Measurements from ENCODE around the gene KNDC1. TPM values are rescaled to one million over a fixed set of nuclear protein-coding genes. Genes with fewer than 3 reads are reported as not detected.

The KNDC1 gene
- total RNA-seq, 1 experiment from 2014 or later, result 15.7 TPM

DNA sequence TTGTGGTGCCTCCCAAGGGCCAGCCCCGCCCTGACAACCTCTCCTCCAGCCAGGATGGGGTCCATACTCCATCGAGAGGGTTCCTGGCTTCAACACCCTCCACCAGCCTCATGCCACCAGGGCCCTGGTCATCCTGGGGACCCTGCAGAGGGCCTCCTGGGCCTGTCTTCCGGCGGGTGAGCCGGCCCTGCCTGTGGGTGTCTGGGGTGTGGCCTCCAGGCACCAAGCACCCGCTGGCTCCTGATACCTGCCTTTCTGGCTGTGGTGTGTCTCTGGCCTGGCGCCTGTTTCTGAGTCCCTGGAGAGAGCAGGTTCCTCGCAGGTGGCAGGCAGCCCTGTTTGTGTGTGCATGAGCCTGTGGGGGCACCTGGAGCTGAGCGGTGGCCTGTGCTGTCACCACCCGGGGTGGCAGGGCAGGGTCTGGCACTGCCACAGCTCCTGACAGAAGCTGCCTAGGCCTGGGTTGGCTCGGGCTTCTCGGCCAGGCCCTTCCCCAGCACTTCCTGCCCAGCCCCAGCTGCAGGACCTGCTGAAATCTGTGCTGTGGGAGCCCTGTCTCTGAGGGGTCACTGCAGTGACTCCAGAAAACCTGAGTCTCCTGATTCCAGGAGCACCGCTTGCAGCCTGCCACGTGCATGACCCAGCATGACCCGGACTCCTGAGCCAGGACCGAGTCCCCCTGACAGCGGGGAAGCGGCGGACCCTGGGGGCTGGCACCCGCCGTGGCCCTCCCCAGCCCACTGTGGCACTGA, 98.2 kb downstream of the KNDC1 start:
- H3K79me2 ChIP-seq (ENCODE audit: insufficient read depth, low read length), result no peaks in the 10 kb centered on the region
- no peak overlapping the region for H2AK5ac ChIP-seq (ENCODE audit: insufficient read length, low read length)
- H2BK20ac ChIP-seq (ENCODE audit: low read depth, low read length, poor library complexity, severe bottlenecking), result no peak overlapping the region
- H3K9me3 Mint-ChIP-seq, result no peaks in the 10 kb centered on the region; a peak in 1 of 5 replicates
- no CpG with 5 or more reads among the region's 21 CpGs for WGBS (ENCODE audit: extremely low coverage, insufficient read length, low lambda C conversion rate)
- H3K4me1 ChIP-seq (ENCODE audit: insufficient read depth, low read length), result no peaks in the 10 kb centered on the region
- no peak overlapping the region for H3K56ac ChIP-seq (ENCODE audit: insufficient read length, low read depth, low read length)
- H3K27me3 Mint-ChIP-seq (ENCODE audit: low read depth), result peaks cover 10% of the 10 kb centered on the region
- H3K23ac ChIP-seq (ENCODE audit: insufficient read length, low read depth, low read length), result no peak overlapping the region
- H3K4me1 Mint-ChIP-seq, result peaks cover 11 to 34% of the 10 kb centered on the region in 2 experiments
- H2BK120ac ChIP-seq (ENCODE audit: low read depth, low read length, poor library complexity, severe bottlenecking), result no peak overlapping the region
- no peak overlapping the region for H4K5ac ChIP-seq (ENCODE audit: insufficient read length, low read depth, low read length)
- no peak overlapping the region for H3K4ac ChIP-seq (ENCODE audit: low read depth, low read length)
- H3K27ac Mint-ChIP-seq, result no peak overlapping the region
- H3K27me3 ChIP-seq (ENCODE audit: insufficient read depth, low read length), result no peaks in the 10 kb centered on the region; the same call in 1 of the 2 replicates
- TF ChIP-seq, protein P1, sequence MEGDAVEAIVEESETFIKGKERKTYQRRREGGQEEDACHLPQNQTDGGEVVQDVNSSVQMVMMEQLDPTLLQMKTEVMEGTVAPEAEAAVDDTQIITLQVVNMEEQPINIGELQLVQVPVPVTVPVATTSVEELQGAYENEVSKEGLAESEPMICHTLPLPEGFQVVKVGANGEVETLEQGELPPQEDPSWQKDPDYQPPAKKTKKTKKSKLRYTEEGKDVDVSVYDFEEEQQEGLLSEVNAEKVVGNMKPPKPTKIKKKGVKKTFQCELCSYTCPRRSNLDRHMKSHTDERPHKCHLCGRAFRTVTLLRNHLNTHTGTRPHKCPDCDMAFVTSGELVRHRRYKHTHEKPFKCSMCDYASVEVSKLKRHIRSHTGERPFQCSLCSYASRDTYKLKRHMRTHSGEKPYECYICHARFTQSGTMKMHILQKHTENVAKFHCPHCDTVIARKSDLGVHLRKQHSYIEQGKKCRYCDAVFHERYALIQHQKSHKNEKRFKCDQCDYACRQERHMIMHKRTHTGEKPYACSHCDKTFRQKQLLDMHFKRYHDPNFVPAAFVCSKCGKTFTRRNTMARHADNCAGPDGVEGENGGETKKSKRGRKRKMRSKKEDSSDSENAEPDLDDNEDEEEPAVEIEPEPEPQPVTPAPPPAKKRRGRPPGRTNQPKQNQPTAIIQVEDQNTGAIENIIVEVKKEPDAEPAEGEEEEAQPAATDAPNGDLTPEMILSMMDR (conservative IDR thresholded peaks at IDR 0.05), result no peak
- no peak overlapping the region for H3K27ac ChIP-seq (ENCODE audit: insufficient read length, low read depth, low read length)
- DNase-seq, result no peak
- no peak overlapping the region for H4K8ac ChIP-seq (replicated peaks; ENCODE audit: insufficient read length, low read depth, low read length)
- no peak overlapping the region for H2AFZ ChIP-seq (ENCODE audit: low read length)
- peaks cover 7% of the 10 kb centered on the region for H3K23me2 ChIP-seq (ENCODE audit: insufficient read length, low read depth, low read length, poor library complexity, severe bottlenecking)
- H3K14ac ChIP-seq (ENCODE audit: insufficient read depth, low read length), result no peak overlapping the region
- H3T11ph ChIP-seq (ENCODE audit: low read length), result no peak overlapping the region
- no peak overlapping the region for H2BK15ac ChIP-seq (ENCODE audit: low read depth, low read length)
- H2BK12ac ChIP-seq (ENCODE audit: insufficient read length, low read depth, low read length), result no peak overlapping the region
- H4K91ac ChIP-seq (ENCODE audit: insufficient read length, low read depth, low read length), result no peak overlapping the region
- H3K18ac ChIP-seq (ENCODE audit: insufficient read length, low read depth, low read length), result no peak overlapping the region
- H3K79me1 ChIP-seq (ENCODE audit: insufficient read depth, low read depth, low read length, poor library complexity, severe bottlenecking), result no peaks in the 10 kb centered on the region
- H2BK5ac ChIP-seq (ENCODE audit: insufficient read length, low read length), result no peak overlapping the region
- H4K20me1 ChIP-seq (ENCODE audit: control insufficient read depth, insufficient read depth, insufficient read length), result peaks cover 3% of the 10 kb centered on the region
- H3K4me2 ChIP-seq (ENCODE audit: insufficient read depth, insufficient read length, low read length), result no peak overlapping the region
- H3K9me3 ChIP-seq (ENCODE audit: control insufficient read depth, low read depth, low read length), result no peaks in the 10 kb centered on the region
- no peak overlapping the region for H3K9ac ChIP-seq (ENCODE audit: extremely low read depth, insufficient read length, low read length)
- H3K36me3 Mint-ChIP-seq (ENCODE audit: insufficient read depth in 1 of 3, low read depth in 3 of 3), result no peaks in the 10 kb centered on the region
- no peak overlapping the region for H3K4me3 Mint-ChIP-seq

Measured in H9 (cell line).